SK-N-MC (cell line): ENCODE results near the gene USP37.

Source experiments
- DNase-seq: peaks from one replicate; pipeline ENCODE4 v3.0.0-alpha.2; 2011; ENCODE audit warnings: low read depth, low spot score
- H3K27ac ChIP-seq: fragments of 200-600 bp; sonication (generic); 2 replicates; pipeline ENCODE4 v1.5.1; 2016; ENCODE audit warnings: mixed run types
- H3K36me3 ChIP-seq: fragments of 200-600 bp; sonication (generic); 2 replicates; pipeline ENCODE4 v1.6.1; 2017; ENCODE audit warnings: antibody characterized with exemption, low read length, mixed read lengths; ENCODE audit not compliant: insufficient read depth
- H3K4me3 ChIP-seq: fragments of 200-600 bp; sonication (generic); 2 replicates; pipeline ENCODE4 v1.5.1; 2016
- H3K9ac ChIP-seq: fragments of 200-600 bp; sonication (generic); 2 replicates; pipeline ENCODE4 v1.8.0; 2017; ENCODE audit warnings: mixed run types, mixed read lengths; ENCODE audit not compliant: insufficient read length
- H3K9me3 ChIP-seq: fragments of 200-600 bp; sonication (generic); 2 replicates; pipeline ENCODE4 v1.6.1; 2017; ENCODE audit warnings: low read depth, mild to moderate bottlenecking, antibody characterized with exemption, low read length, moderate library complexity, mixed read lengths
- EZH2 ChIP-seq: fragments of 200-600 bp; sonication (generic); IDR thresholded peaks from one replicate; pipeline ENCODE4 v1.6.1; 2017; ENCODE audit warnings: antibody characterized with exemption
- FOXP2 ChIP-seq: optimal IDR thresholded peaks from 2 replicates; pipeline ENCODE3; 2011; ENCODE audit warnings: mild to moderate bottlenecking, moderate library complexity; ENCODE audit not compliant: insufficient read depth; ENCODE audit errors: extremely low read length, control extremely low read depth
- POLR2AphosphoS5 ChIP-seq: IDR thresholded peaks from 2 replicates; pipeline ENCODE4 v1.6.1; 2012; ENCODE audit warnings: mild to moderate bottlenecking, low read depth, low read length, borderline replicate concordance

Gene USP37

DNA sequence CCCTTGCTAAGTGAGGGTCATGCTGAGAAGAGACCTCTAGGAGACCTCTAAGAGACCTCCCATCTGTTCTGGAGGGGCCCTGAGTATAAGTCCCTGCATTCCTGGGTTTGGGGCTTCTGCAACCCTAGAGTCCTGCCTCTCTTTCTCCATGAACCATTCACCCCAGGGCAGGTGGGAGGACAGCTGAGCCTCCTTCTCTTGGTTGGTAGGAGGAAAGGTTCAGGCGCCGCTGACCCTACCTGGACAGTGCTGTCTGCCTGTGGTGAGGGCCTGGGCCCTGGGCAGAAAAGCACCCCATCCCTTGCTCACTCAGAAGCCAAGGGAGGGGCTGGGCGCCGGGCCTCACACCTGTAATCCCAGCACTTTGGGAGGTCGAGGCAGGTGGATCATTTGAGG is 149.8 kb downstream of the USP37 start:
- no peak overlapping the region for H3K27ac ChIP-seq
- no peak for TF ChIP-seq EZH2
- TF ChIP-seq POLR2AphosphoS5 = no peak
- TF ChIP-seq FOXP2 = no peak
- H3K4me3 ChIP-seq = no peak overlapping the region
- H3K9me3 ChIP-seq = no peaks in the 10 kb centered on the region
- no peak for DNase-seq
- H3K9ac ChIP-seq = no peak overlapping the region
- H3K36me3 ChIP-seq = no peaks in the 10 kb centered on the region

DNA sequence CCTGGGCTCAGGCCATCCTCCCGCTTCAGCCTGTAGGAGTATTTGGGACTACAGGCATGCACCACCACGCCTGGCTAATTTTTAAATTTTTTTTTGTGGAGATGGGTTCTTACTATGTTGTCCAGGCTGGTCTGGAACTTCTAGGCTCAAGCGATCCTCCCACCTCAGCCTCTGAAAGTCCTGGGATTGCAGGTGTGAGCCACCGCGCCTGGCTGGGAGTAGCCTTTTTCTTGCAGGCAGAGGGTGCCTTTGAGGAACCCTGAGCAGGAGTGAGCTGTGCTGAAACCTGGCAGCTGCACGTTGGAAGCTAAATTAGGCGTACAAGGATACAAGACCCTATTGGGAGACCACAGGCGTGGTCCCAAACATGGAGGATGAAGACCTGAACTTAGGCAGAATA is 160.4 kb downstream of the USP37 start:
- no peak for DNase-seq
- TF ChIP-seq FOXP2 = no peak
- TF ChIP-seq EZH2 = no peak
- TF ChIP-seq POLR2AphosphoS5 = no peak
- Histone ChIP-seq H3K36me3 (peaks cover 6% of the 10 kb centered on the region; the same call in 1 of the 2 replicates), H3K27ac (no peak overlapping the region), H3K9me3 (no peaks in the 10 kb centered on the region), H3K9ac (no peak overlapping the region), H3K4me3 (no peak overlapping the region)

DNA sequence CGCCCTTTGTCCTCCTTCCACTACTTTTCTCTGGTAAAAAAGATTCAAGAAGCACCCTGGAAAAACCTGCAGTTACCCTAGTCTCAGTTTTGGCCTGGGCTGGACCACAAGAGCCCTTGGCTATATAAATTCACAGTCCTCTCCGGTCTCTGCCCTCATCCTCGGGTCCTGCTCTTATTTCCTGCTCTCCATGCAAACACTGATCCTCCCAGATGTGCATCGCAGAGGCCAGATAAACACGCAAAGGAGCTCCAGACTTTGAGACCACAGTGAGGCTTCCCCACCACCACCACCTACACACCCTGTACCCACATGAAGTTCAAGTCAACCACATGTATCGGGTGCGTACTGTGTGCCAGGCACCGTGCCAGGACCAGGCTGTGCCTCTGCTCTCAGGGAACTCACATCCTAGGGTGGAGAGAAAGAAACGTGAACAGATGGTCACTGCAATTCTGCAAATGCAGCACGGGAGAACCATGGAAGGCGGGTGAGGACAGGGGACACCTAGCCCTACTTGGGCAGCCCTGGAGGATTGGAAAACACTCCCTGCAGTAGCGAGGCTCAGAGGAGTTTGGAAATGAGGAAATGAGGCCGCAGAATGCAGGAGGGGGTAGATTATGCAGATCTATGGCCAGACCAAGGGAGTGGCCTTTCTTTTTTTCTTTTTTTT is 161.1 kb downstream of the USP37 start:
- Histone ChIP-seq H3K36me3 (peaks cover 12% of the 10 kb centered on the region; the same call in 1 of the 2 replicates), H3K9ac (peak overlapping the region; percentile 61), H3K27ac (peak overlapping the region; percentile 89), H3K4me3 (peak overlapping the region; percentile 82), H3K9me3 (no peaks in the 10 kb centered on the region)
- DNase-seq = no peak
- TF ChIP-seq POLR2AphosphoS5 (no peak; the same call in 1 of the 2 replicates), EZH2 (no peak), FOXP2 (no peak)

DNA sequence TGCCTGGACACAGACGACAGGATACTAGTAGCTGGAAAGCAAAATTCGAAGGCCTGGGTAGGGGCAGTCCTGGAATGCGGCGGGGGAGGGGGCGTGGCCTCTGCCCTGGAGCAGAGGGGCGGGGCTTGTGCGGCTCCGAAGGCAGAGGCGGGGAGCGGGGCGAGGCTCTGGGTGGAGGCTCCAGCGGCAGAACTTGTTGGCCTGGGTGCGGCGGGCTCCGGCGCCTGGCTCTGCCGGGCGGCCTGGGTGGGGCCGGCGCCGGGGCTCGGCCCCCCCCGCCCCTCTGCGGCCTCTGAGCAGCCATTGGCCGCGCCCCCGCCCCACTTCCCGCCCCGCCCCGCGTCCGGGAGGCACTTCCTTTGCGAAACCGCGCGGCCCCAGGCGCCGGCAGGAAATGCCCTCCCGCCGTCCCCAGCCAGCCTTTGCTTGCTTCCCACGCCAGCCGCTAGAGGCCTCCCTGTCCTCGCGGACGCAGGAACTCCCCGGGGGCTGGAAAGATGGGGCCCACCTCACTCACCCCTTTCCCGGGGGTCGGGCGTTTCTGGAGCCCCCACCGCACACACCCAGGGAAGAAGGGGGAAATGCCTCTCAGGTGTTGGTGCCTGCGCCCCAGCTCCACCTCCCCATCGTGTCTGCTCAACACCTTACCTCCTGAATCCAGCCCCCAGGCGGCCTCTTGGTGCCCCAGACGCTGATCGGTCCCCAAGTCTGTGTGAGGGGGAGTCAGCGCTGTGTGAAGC is 161.8 kb downstream of the USP37 start:
- TF ChIP-seq FOXP2 = no peak
- no peak for TF ChIP-seq EZH2
- peak; percentile 12; the same call in 1 of the 2 replicates for TF ChIP-seq POLR2AphosphoS5
- peak overlapping the region; percentile 89 for H3K27ac ChIP-seq
- peak overlapping the region; percentile 82 for H3K4me3 ChIP-seq
- DNase-seq = no peak
- peak overlapping the region; percentile 65 for H3K9ac ChIP-seq
- H3K9me3 ChIP-seq = no peaks in the 10 kb centered on the region
- H3K36me3 ChIP-seq = peaks cover 19% of the 10 kb centered on the region; the same call in 1 of the 2 replicates

DNA sequence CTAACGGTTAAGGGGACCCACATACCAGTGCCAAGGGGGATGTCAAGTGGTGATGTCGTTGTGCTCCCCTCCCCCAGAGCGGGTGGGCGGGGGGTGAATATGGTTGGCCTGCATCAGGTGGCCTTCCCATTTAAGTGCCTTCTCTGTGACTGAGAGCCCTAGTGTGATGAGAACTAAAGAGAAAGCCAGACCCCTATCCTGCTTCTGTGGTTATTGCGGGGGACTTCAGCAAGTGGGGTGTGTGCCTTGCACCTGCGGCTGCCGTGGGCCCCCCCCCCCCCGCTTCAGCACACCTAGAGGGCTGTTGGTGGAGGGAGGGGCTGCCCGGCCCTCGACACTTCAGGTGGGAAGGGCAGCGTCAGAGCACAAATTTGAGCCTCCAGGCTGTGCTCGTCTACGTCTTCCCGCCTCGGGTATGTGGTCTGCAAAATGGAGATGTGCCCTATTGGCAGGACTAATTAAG is 162.4 kb downstream of the USP37 start:
- no peak for TF ChIP-seq EZH2
- TF ChIP-seq POLR2AphosphoS5 = no peak
- no peak for TF ChIP-seq FOXP2
- Histone ChIP-seq H3K36me3 (peaks cover 21% of the 10 kb centered on the region; the same call in 1 of the 2 replicates), H3K4me3 (peak overlapping the region; percentile 82), H3K9ac (peak overlapping the region; percentile 65), H3K9me3 (no peaks in the 10 kb centered on the region), H3K27ac (peak overlapping the region; percentile 80)
- DNase-seq = no peak

DNA sequence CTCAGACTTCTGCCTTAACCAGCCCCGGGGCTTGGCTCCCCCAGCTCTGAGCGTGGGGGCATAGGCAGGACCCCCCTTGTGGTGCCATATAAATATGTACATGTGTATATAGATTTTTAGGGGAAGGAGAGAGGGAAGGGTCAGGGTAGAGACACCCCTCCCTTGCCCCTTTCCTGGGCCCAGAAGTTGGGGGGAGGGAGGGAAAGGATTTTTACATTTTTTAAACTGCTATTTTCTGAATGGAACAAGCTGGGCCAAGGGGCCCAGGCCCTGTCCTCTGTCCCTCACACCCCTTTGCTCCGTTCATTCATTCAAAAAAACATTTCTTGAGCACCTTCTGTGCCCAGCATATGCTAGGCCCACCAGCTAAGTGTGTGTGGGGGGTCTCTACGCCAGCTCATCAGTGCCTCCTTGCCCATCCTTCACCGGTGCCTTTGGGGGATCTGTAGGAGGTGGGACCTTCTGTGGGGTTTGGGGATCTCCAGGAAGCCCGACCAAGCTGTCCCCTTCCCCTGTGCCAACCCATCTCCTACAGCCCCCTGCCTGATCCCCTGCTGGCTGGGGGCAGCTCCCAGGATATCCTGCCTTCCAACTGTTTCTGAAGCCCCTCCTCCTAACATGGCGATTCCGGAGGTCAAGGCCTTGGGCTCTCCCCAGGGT is 162.9 kb downstream of the USP37 start:
- Histone ChIP-seq H3K9me3 (no peaks in the 10 kb centered on the region), H3K4me3 (peak overlapping the region; percentile 82), H3K27ac (peak overlapping the region; percentile 80), H3K9ac (peak overlapping the region; percentile 65), H3K36me3 (peaks cover 21% of the 10 kb centered on the region; the same call in 1 of the 2 replicates)
- no peak for DNase-seq
- no peak for TF ChIP-seq FOXP2
- no peak for TF ChIP-seq POLR2AphosphoS5
- TF ChIP-seq EZH2 = no peak

DNA sequence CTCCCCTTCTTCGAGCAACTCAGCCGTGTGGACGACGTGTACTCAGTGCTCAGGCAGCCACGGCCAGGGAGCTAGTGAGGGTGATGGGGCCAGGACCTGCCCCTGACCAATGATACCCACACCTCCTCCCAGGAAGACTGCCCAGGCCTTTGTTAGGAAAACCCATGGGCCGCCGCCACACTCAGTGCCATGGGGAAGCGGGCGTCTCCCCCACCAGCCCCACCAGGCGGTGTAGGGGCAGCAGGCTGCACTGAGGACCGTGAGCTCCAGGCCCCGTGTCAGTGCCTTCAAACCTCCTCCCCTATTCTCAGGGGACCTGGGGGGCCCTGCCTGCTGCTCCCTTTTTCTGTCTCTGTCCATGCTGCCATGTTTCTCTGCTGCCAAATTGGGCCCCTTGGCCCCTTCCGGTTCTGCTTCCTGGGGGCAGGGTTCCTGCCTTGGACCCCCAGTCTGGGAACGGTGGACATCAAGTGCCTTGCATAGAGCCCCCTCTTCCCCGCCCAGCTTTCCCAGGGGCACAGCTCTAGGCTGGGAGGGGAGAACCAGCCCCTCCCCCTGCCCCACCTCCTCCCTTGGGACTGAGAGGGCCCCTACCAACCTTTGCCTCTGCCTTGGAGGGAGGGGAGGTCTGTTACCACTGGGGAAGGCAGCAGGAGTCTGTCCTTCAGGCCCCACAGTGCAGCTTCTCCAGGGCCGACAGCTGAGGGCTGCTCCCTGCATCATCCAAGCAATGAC is 163.6 kb downstream of the USP37 start:
- TF ChIP-seq EZH2 = no peak
- no peak for TF ChIP-seq POLR2AphosphoS5
- no peak for TF ChIP-seq FOXP2
- H3K36me3 ChIP-seq = peaks cover 21% of the 10 kb centered on the region; the same call in 1 of the 2 replicates
- peak overlapping the region; percentile 65 for H3K9ac ChIP-seq
- peak overlapping the region; percentile 82; the same call in 1 of the 2 replicates for H3K4me3 ChIP-seq
- H3K9me3 ChIP-seq = no peaks in the 10 kb centered on the region
- H3K27ac ChIP-seq = peak overlapping the region; percentile 80
- DNase-seq = no peak

DNA sequence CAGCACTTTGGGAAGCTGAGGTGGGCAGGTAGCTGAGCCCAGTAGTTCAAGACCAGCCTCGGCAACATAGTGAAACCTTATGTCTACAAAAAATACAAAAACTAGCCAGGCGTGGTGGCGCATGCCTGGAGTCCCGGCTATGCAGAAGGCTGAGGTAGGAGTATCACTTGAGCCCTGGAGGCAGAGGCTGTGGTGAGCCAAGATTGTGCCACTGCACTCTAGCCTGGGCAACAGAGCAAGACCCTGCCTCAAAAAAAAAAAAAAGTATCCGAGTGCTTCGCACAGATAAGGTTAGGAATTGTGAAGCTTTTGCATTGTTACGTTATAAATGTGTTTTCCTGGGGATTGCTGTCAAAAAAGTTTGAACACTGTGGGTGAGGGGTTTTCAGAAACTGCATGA is 164.3 kb downstream of the USP37 start:
- Histone ChIP-seq H3K9ac (no peak overlapping the region), H3K36me3 (peaks cover 21% of the 10 kb centered on the region; the same call in 1 of the 2 replicates), H3K4me3 (no peak overlapping the region), H3K9me3 (no peaks in the 10 kb centered on the region), H3K27ac (no peak overlapping the region)
- no peak for DNase-seq
- no peak for TF ChIP-seq POLR2AphosphoS5
- no peak for TF ChIP-seq EZH2
- no peak for TF ChIP-seq FOXP2
